Renal cortical epithelial cell (primary cell): ENCODE data around the gene SUN2. TPM values are rescaled to one million over a fixed set of nuclear protein-coding genes. Genes with fewer than 3 reads are reported as not detected.

Source experiments
- DNase-seq: peaks from one replicate; pipeline ENCODE4 v3.0.0-alpha.2; 2011; ENCODE audit warnings: low read depth
- total RNA-seq: library from RNA; depleted of rRNA; stranded (reverse); fragments of >200 nt; gene quantifications from 2 replicates; pipeline ENCODE4 v1.2.3, GENCODE V29; 2014

Gene SUN2
- total RNA-seq, 1 donor from 2014 or later: 117 TPM

- no peak for DNase-seq
Observed at GRCh38 chr22:38777087-38777671, 21.4 kb upstream of the SUN2 start.

- no peak for DNase-seq
Observed at GRCh38 chr22:38776086-38776485, 20.3 kb upstream of the SUN2 start.

GRCh38 chr22:38775656-38776055, 19.9 kb upstream of the SUN2 start:
- no peak for DNase-seq

DNA sequence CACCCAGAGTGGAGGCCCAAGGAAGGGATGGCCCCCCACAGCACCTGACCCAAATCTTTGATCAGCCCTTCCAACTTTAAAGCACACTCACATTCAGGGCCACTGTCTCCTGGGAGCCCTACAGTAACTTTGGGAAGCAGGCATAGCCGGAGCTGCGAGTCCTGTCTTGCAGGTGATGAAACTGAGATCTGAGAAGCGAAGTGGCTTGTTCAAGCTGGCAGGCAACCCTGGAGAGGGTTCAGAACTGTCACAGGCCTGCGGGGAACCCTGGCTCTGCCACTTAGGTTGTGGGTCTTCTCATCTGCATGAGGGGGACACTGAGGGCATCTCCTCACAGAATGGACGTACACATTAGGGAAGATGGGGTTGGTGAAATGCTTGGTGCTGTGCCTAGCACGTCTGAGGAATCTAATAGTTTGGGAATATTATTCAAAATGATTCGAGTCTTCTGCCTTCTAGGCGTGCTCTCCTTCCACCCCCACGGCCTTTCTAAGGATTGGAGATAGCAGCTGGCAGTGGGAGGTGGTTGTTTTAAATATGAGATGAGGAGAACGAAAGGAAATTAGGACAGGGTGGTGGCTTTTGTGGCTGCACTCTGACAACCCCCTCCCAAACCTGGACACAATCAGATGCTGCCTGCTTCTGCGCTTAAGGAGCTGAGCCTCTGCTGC, 18.8 kb upstream of the SUN2 start:
- DNase-seq: no peak

DNA sequence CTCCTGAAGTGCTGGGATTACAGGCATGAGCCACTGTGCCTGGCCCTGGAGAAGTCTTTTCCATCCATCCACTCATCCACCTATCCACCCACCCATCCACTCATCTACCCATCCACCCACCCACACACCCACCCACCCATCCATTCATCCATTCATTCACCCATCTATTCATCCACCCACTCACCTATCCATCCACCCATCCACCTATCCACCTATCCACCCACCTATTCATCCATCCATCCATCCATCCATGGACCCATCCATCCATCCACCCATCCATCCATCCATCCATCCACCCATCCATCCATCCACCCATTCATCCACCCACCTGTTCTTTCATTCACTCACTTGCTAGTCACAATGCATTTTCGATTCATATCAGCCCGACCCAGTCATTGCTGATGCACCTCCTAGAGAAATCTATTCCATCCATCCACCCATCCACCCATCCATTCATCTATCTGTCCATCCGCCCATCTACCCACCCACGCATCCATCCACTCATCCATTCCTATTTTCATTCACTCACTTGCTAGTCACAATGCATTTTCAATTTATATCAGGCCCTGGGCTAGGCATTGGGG, 17.7 kb upstream of the SUN2 start:
- DNase-seq: no peak

DNA sequence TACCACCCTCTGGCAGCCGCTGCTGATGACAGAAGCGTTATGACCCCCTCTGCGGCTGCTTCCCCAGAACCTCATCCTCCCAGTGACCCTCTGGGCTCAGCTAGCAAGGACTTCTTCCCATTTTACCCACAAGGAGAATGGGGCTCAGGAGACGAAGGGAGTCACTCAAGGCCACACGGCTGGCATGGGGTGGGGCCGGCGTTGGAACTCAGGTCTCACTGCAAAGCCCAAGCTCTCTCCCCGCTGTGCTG, 16.8 kb upstream of the SUN2 start:
- DNase-seq: no peak

GRCh38 chr22:38770257-38770949, 14.6 kb upstream of the SUN2 start:
- DNase-seq: no peak

- DNase-seq: no peak
Observed at GRCh38 chr22:38768036-38768435, 12.2 kb upstream of the SUN2 start.

GRCh38 chr22:38767313-38767712, 11.5 kb upstream of the SUN2 start:
- no peak for DNase-seq

GRCh38 chr22:38766076-38766777, 10.4 kb upstream of the SUN2 start:
- peak; percentile 51 for DNase-seq

- DNase-seq: no peak
Observed at GRCh38 chr22:38762551-38762983, 6.8 kb upstream of the SUN2 start.

GRCh38 chr22:38761202-38762162, 5.7 kb upstream of the SUN2 start:
- DNase-seq: peak; percentile 12

DNA sequence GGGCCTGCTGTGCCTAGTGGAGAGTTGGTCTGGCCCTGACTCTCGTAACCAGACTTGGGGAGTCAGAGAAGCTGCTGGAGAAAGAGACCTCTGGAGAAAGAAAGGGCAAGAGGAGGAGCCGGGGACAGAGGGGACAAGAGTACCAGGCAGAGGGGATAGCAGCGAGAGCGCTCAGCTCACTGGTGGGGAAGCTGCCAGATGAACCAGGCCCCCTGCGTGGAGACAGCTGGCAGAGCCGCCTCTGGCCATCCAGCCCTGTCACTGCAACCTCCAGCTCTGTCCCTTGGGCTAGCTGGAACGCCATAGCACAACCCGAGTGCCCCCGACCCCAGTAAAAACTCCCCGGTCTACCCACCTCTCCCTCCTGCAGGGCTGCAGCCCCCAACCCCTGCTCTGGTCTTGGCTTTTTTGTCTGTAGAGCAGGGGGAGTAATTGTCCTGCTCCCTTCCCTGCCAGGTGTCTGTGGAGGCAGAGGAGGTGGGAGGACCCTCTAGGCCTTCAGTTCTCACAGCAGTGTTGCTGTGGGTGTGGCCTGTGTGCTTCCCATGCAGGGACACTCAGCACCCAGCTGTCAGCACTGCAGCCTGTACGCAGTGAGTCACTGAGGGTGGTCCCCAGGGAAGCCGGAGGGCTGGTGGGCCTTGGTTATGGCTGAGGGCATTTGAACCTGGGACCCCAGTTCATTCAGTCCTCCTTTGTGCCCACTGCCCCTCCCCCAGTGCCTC, 4.8 kb upstream of the SUN2 start:
- no peak for DNase-seq

- DNase-seq: no peak
Observed at GRCh38 chr22:38759005-38759404, 3.2 kb upstream of the SUN2 start.

DNA sequence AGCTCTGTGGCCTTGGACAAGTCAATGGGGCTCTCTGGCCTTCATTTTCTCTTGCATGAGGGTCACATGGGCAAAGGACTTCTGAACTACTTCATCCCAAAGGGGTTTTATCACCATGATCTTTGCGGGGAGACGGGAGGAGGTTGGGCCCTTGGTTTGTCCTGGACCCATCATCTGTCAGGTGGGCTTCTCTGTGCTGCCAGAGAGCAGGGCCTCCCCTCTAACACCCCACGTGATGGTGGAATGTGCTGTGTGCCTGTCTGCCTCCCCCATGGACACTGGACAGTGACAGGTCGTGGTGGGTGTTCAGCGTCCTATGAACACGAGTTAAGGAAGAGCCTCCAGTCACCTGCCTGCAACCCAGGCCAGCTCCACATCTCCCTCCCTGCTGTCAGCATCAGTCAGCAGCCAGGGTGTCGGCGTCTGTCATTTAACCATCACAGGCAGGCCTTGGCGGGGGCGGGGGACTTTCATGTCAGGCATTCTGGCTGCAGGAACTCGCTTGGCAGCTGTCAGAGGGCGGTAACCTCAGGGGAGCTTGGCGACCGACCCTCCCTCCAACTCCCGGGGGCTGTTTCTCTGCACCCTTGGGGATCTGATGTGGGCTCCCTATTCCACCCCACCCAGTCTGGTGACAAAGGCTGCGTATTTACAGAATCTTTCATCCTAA, 2.6 kb upstream of the SUN2 start:
- no peak for DNase-seq

DNA sequence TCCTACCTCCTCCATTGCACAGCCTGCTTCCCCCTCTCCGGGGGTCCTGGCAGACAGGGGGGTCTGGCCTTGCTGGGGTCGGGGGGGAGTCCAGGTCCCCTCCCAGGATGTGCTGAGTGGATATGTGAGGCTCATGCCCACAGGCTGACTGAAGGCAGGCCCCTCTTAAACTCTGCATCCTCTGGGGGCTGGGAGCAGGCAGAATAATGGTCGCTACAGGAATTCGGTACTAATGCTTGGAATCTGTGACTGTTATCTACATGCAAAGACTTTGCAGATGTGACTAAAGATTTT, 1.6 kb upstream of the SUN2 start:
- no peak for DNase-seq

DNA sequence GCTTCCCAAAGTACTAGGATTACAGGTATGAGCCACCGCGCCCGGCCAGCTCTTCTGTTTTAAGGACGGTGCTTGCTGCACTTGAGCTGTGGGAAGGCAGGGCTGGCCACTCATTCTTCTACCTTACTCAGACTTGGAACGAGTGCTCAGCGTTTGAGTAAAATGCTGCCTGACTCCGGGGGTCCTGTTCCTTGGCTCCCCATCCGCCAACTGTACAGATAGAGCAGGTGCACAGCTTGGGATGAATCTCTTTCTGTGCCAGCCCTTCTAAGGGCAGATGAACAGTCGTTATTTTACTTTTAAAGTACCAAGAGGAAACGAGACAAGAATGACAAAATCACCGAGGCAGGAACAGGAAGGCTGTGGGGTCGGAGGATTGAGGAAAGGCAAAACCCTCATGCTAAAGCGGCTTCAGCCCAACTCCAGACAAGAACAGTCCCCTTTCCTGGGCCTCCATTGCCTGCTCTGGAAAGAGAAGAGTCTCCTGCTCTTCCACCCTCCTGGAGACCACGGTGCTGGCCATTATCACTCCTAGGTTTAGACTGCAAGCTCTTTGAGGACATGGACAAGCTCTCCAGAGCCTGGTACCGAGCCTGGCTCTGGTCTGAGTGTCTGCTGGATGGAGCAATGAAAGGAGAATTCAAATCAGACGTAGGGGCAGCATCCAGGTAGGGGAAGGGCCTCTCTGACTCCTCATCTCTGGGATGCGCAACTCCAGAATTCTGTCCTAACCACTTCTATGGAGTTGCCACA, 1.1 kb upstream of the SUN2 start:
- DNase-seq: no peak

DNA sequence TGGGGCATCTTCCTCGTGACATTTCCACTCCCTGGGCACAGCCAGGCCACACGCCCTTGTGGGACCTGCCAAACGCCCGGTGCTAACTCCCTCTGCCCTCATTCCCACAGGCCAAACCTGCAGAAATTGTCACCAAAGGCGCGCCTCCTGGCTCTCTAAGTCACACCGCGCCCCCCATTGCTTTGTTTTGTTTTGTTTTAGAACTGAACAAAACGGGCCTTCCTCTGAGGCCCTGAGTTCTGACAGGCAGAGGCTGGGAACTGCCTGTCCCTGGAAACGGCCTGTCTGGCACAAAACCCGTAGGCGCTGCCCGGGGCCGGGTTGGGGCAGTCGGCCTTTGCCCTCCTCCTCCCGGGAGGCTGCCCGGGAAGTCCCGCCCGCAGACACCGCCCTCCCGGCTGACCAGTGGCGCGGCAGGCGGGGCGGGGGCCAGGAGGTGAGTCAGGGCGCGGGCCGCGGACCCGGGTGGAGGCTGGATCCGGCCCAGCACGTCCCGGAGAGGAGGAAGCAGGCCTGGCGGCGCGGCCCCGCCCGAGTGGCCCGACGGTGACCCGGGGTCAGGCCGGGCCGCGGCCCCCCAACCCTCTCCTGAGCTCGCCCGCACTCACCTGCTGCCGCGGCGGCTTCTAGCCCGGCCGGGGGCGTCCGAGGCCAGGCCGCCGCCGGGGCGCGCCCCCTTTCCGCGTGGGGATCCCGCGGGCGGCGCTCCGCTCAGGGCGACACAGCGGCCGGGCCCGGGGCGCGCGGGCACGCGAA, 465 bp downstream of the SUN2 start:
- peak; percentile 68 for DNase-seq

- peak; percentile 15 for DNase-seq
Observed at GRCh38 chr22:38754751-38755154, 1.0 kb downstream of the SUN2 start.
